Subcutaneous preadipocyte (primary cell): ENCODE measurements around the gene NGFR. TPM values are rescaled to one million over a fixed set of nuclear protein-coding genes. Genes with fewer than 3 reads are reported as not detected.

ENCODE experiments used
- small RNA-seq: library from RNA; depleted of rRNA; stranded (forward); fragments of <200 nt; gene quantifications from one replicate; pipeline ENCODE3, GENCODE V24; 2012
- total RNA-seq: library from RNA; depleted of rRNA; stranded (reverse); fragments of >200 nt; gene quantifications from 2 replicates; pipeline ENCODE4 v1.2.3, GENCODE V29; 2012

NGFR gene, protein sequence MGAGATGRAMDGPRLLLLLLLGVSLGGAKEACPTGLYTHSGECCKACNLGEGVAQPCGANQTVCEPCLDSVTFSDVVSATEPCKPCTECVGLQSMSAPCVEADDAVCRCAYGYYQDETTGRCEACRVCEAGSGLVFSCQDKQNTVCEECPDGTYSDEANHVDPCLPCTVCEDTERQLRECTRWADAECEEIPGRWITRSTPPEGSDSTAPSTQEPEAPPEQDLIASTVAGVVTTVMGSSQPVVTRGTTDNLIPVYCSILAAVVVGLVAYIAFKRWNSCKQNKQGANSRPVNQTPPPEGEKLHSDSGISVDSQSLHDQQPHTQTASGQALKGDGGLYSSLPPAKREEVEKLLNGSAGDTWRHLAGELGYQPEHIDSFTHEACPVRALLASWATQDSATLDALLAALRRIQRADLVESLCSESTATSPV
- total RNA-seq = 0.20 TPM in 1 of 2 replicates, not detected in the other

GRCh38 chr17:49494986-49495841 is at the start of gene NGFR:
NGFR (plus strand) TSS chr17:49495293; CDS start chr17:49495418, 125 bp downstream.

Small RNAs within 50 kb of the gene (small RNA-seq; reads per million reads assigned to genes)
- not detected for gene MIR6165

Other genes with a start within 250 kb of the NGFR start
- gene ZNF652, start 133.0 kb upstream of the NGFR start, total RNA-seq = 9.6 and 11.5 TPM in 2 replicates
- gene PHB1, start 80.4 kb upstream of the NGFR start, total RNA-seq = 145 and 157 TPM in 2 replicates
- gene NXPH3, start 80.6 kb downstream of the NGFR start, total RNA-seq = under 0.01 TPM in 1 of 2 replicates, not detected in the other
- gene SPOP, start 182.8 kb downstream of the NGFR start, total RNA-seq = 36.7 and 52.6 TPM in 2 replicates
- gene SLC35B1, start 212.7 kb downstream of the NGFR start, total RNA-seq = 48.5 and 54.5 TPM in 2 replicates